ENCODE data around the gene TAPT1. TPM values are rescaled to one million over a fixed set of nuclear protein-coding genes. Genes with fewer than 3 reads are reported as not detected.

The TAPT1 gene
- total RNA-seq, 1 experiment from 2014 or later, result 18.5 TPM

GRCh38 chr4:16110661-16111290 lies 115.5 kb downstream of the TAPT1 start:
- no peak for DNase-seq (ENCODE audit: low read depth)

Other genes with a start within 250 kb of the TAPT1 start
- gene PROM1, start 142.4 kb downstream of the TAPT1 start, total RNA-seq (2014; rRNA removed; shearing (Covaris generic)), result 0.12 and 0.37 TPM in 2 replicates

All from M059J (cell line).